ENCODE results near the gene TENT4B.

- TF ChIP-seq CTCF (IDR thresholded peaks at IDR 0.05) (no peak), POLR2A (IDR thresholded peaks at IDR 0.05) (no peak)
These were observed 32.4 kb upstream of the TENT4B start for GRCh38 chr16:50120711-50121110.

Data from sigmoid colon (tissue), 3 donors.